Measurements from ENCODE around the gene DAD1.
A peak's percentile ranks its signal among the peaks of the same experiment; 100 is the strongest.
"Not testable (repeated sequence)": the region's sequence is repeated elsewhere in the genome, so short reads cannot be mapped to it uniquely, and the experiment has no call there.

Gene DAD1

DNA sequence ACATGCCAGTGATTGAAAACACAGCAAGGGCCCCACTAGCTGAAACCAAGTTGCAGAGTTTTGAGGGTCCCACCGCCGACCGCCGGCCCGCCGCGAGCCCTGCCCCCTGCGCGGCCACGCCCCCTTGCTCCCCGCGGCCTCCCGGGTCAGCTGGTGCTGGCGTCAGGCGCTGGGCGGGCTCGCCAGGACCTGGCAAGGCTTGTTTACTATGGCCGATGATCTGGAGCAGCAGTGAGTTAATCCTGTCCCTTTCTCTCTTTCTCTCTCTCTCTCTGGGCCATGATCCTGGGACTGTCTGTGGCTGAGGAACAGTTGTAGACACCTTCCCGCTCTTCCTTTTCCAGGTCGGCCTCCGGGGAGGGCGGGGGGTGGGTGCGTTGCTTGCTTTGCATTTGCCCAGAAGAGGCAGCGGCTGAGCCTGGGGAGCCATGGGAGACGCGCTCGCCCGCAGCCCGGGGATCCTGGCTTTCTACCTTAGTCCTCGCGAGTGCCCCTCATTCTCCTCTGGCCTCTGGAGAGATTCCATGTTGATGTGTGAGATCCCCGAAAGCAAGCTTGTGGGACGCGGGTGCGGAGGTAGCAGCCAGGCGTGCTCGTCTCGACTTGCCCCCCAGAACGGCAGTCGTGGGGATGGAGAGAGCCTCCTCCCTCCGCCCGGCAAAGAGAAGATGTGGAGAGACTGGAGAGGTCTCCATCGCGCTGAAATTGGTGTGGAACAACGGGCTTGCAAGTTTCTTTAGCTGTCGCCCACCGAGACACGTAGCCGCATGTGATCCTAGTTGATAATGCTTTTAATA lies 9.3 kb upstream of the DAD1 start, which contains the start of gene ABHD4:
ABHD4 (plus strand) TSS at position 202 of the 797 bp plus-strand sequence; CDS start at position 209, 7 bp downstream.
- peak; percentile 71 for DNase-seq

DNA sequence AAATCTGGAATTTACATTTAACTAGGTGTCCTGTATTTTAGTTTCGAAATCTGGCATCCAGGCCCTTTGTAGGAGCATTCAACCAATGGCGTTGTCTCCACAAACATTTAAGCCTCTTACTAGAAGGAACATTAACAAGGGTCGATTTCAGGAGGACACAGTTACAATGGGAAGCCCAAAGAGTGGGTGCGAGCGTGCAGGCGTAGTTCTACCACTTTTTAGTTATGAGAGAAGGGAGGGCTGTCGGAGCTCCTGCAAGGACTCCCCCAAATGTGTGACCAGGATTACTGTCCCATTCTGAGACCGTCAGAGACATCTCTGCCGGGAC lies 8.7 kb upstream of the DAD1 start:
- no peak for DNase-seq

GRCh38 chr14:22597265-22597664 lies 8.2 kb upstream of the DAD1 start:
- DNase-seq: no peak

- no peak for DNase-seq
Measured at GRCh38 chr14:22596354-22596879, 7.4 kb upstream of the DAD1 start.

GRCh38 chr14:22594156-22594716 lies 5.2 kb upstream of the DAD1 start:
- no peak for DNase-seq

DNA sequence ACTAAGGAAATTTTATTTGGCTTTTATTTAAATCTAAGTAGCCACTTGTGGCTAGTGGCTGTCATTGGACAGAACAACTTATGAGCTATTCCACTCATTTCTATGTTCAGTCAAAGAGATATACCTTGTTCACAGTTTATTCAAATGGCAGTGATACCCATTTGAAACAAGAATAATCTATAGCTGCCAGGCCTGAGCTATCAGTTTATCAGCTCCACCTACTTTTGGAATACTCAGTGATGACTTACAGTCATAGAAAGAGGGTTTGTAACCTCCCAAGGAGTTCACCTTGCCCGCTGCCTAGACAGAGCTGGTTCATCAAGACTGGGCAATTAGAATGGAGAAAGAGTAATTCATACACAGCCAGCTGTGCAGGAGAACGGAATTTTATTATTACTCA lies 4.6 kb upstream of the DAD1 start:
- DNase-seq: no peak

DNA sequence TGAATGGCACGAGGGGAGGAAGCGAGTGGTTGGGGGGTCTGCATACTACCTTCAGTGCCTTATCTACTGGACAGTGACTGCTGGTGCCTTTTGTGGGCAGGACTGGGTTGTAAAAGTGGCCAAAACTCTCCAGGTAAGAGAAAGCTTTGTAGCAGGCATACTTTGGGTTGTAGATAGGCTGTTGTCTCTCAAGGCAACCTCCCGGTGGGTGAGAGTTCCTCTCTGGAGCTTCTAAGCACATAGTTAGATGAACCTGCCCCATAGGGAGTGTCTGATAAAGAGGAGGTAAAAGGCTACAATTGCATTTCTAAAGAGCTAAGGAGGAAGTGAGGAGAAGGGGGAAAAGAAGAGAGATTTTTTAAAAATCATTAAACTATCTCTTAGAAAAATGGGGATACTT lies 4.2 kb upstream of the DAD1 start:
- DNase-seq: no peak

- no peak for DNase-seq
Measured at GRCh38 chr14:22588526-22589095, 413 bp downstream of the DAD1 start.

GRCh38 chr14:22587677-22588422 lies 1.2 kb downstream of the DAD1 start:
- not testable (repeated sequence) for DNase-seq

DNA sequence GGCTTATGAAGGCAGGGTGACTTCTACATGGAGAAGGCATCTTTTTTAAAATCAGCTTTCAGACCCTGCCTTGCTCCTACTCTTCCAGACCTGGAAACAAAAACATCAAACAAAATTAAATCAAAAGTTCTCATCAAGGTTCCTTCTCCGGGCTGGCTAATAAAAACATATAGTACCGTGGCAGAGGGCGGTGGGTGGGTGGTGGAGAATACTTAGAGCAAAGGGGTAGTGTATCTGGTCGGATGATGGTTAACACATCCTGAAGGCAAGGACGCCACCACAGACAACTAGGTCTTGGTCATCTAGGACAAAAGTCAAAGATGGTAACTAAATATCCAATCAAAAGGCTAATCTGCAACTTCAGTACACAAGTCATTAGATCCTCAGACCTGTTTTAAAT lies 1.8 kb downstream of the DAD1 start:
- no peak for DNase-seq

DNA sequence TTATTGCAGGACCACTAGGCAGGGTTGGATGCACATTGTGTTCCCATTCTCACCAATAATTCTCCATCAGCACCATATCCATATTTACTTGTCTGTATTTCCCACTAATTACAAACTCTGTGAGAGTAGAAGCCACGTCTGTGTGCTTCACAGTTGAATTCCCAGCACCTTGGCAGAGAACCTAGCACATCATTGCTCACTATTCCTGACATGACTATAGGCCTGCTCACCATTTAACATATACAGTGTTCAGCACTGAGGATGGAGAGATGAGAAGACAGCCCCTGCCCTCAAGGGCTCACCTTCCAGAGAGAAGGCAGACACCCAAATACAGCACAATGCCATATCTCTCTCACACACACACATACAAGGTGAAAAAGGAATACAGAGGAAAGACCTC lies 5.0 kb downstream of the DAD1 start:
- no peak for DNase-seq

- no peak for DNase-seq
Measured at GRCh38 chr14:22580625-22581024, 8.4 kb downstream of the DAD1 start.

- DNase-seq: no peak
Measured at GRCh38 chr14:22579881-22580280, 9.1 kb downstream of the DAD1 start.

GRCh38 chr14:22579236-22579635 lies 9.8 kb downstream of the DAD1 start:
- DNase-seq: no peak

- DNase-seq: no peak
Measured at GRCh38 chr14:22577334-22577908, 11.6 kb downstream of the DAD1 start.

GRCh38 chr14:22573804-22574203 lies 15.2 kb downstream of the DAD1 start:
- DNase-seq: no peak

GRCh38 chr14:22572562-22573058 lies 16.4 kb downstream of the DAD1 start:
- no peak for DNase-seq

GRCh38 chr14:22570132-22570949 lies 18.7 kb downstream of the DAD1 start:
- DNase-seq: peak; percentile 89

DNA sequence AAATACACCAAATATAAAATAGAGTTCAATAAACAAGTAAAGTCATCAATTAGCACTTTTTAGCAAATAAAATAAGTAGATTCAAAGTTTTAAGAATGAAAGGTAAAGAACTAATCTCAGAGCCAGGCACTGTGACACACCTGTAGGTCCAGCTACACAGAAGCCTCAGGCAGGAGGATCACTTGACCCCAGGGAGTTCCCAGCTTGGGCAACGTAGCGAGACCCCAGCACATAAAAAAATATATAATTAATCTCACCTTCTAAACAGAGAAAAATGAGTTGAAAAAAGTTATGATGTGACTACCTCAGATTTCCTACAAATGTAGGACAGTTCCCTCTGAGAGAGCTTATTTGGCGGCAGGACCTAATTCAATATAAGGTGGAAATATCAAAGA lies 19.3 kb downstream of the DAD1 start:
- DNase-seq: no peak

GRCh38 chr14:22569106-22569736 lies 19.8 kb downstream of the DAD1 start:
- DNase-seq: peak; percentile 16

- DNase-seq: no peak
Measured at GRCh38 chr14:22567437-22567836, 21.6 kb downstream of the DAD1 start.
